Left ventricle myocardium superior (tissue), 1 donor: ENCODE results near the gene PCBP1. TPM values are rescaled to one million over a fixed set of nuclear protein-coding genes. Genes with fewer than 3 reads are reported as not detected.
"Not testable (repeated sequence)": the region's sequence is repeated elsewhere in the genome, so short reads cannot be mapped to it uniquely, and the experiment has no call there.

Source experiments
- ATAC-seq: fragments of 200-7000 bp; cut with Tn5 transposase; one replicate; pipeline ENCODE4 v1.9.1; 2020; ENCODE audit warnings: mild to moderate bottlenecking, moderate library complexity
- DNase-seq: peaks from one replicate; pipeline ENCODE4 v3.0.0-alpha.2; 2020
- intact Hi-C: fragments of 100-400 bp; cut with micrococcal nuclease; formaldehyde crosslinking; loops from one replicate; pipeline ENCODE4 v1.11.0; 2022
- total RNA-seq: library from RNA; stranded (reverse); fragmentation: NEBNext Ultra II Directional; extraction: Animal tissue kit (Norgen Biotek cat#: 25700); gene quantifications from one replicate; pipeline ENCODE4 v1.2.1, GENCODE V29; 2021
- donor health status: DM: no; HTN: yes; CAD: no; lungs with severe emphysema.

Gene PCBP1
- total RNA-seq, 1 donor from 2014 or later = 211 TPM

DNA sequence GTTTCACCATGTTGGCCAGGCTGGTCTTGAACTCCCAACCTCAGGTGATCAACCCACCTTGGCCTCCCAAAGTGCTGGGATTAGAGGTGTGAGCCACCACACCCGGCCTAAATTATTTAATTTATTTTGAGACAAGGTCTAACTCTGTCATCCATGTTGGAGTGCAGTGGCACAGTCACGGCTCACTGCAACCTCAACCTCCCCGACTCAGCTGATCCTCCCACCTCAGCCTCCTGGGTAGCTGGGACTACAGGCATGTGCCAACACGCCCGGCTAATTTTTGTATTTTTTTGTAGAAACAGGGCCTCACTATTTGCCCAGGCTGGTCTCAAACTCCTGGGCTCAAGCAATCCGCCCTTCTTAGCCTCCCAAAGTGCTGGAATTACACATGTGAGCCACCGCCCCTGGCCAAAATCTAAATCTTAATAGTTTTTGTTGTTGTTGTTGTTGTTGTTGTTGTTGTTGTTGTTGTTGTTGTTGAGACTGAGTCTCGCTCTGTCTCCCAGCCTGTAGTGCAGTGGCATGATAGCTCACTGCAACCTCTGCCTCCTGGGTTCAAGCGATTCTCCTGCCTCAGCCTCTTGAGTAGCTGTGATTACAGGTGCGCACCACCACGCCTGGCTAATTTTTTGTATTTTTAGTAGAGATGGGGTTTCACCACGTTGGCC lies 5.4 kb downstream of the PCBP1 start:
- intact Hi-C loops, DNase-seq, ATAC-seq: not testable (repeated sequence)

GRCh38 chr2:70094171-70094977 lies 7.1 kb downstream of the PCBP1 start:
- no peak for DNase-seq
- peak; percentile 4 for ATAC-seq
- intact Hi-C loops = no loop called here

DNA sequence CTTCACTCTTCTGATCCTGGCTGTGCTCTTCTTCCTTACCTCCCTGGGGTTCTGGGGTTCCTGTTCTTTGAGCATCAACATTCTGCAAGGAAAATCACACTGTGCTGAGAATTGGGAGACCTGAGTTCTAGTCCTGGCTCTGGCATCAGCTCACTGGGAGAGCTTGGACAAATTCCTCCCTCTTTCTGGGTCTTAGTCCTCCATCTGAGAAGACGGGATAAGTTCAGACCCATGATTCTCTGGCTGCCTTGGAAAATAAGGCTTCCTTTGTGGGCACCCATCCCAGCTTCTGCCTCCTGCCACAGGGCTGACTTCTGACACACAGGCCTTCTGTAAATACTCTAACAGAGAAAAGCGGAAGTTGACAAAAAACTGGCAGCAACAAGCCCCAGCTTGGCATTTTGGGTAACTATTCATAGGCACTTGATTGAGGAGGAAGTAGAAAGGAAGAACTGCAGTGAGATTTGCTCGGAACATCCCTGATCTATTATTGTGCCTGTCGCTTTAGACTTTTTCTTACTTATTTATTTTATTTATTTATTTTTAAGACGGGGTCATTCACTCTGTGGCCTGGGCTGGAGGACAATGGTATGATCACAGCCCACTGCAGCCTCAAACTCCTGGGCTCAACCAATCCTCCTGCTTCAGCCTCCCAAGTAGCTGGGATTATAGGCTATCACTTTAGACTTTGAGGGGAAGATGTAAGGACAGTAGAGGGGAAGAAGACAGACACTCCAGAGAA lies 7.9 kb downstream of the PCBP1 start:
- intact Hi-C loops = no loop called here
- DNase-seq (peak; percentile 42), ATAC-seq (peak; percentile 84)

DNA sequence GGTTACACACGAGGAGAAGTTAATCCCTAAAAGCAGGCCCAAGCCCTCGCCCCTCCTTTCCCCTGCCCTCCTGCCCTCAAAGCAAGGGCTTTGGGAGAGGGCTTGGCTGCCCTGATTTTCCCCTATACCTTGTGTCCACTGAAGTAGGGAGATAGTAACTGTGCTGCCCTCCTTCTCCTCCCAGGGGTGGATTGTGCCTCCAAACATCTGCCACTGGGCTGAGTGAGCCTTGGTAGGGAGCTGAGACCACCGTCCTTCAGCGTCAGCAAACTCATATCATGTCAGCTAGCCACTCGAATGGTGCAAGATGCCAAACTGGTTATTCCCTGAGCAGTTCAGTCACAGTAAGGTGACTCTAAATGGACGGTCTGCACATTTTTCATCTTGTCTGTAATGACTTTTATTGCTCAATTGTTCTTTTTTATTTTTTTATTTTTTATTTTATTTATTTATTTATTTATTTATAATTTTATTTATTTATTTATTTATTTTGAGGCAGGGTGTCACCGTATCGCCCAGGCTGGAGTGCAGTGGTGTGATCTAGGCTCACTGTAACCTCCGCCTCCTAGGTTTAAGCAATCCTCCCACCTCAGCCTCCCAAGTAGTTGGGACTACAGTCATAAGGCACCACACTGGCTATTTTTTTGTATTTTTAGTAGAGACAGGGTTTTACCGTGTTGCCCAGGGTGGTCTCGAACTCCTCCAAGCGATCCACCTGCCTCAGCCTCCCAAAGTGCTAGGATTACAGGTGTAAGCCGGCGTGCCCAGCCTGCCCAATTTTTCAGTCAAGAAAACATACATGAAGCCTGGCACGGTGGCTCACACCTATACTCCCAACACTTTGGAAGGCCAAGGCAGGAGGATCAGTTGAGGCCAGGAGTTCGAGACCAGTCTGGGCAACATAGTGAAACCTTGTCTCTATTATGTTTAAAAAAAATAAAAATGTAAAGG lies 8.7 kb downstream of the PCBP1 start:
- DNase-seq (no peak), ATAC-seq (peak; percentile 6)
- intact Hi-C loops = no loop called here

GRCh38 chr2:70098032-70098431 lies 10.8 kb downstream of the PCBP1 start:
- no peak for ATAC-seq
- intact Hi-C loops = no loop called here

DNA sequence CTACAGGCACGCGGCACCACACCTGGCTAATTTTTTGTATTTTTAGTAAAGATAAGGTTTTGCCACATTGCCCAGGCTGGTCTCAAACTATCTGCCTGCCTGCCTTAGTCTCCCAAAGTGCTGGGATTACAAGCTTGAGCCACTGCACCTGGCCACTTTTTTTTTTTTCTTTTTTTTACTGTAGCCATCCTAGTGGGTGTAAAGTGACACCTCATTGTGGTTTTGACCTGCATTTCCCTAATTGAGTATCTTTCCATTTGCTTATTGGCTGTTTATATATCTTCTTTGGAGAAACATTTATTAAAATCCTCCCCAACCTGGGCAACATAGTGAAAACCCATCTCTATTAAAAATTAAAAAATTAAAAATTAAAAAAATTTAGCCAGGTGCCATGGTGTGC lies 12.0 kb downstream of the PCBP1 start:
- intact Hi-C loops = no loop called here
- DNase-seq (no peak), ATAC-seq (no peak)

More at GRCh38 chr2:70098032-70098431, 10.8 kb downstream of the PCBP1 start:
- no peak for DNase-seq

DNA sequence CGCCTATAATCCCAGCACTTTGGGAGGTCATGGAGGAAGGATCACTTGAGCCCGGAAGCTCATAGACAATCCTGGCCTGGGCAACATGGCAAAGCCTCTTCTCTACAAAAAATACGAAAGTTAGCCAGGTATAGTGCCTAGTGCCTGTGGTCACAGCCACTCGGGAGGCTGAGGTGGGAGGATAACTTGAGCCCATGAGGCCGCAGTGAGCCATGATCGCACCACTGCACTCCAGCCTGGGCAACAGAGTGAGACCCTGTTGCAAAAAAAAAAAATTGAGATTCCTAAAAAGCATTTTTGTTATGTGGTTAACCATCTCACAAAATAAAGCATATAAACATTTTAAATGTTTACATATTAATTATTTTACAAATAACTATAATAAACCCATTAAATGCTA lies 13.9 kb downstream of the PCBP1 start:
- intact Hi-C loops = no loop called here
- DNase-seq (no peak), ATAC-seq (no peak)

DNA sequence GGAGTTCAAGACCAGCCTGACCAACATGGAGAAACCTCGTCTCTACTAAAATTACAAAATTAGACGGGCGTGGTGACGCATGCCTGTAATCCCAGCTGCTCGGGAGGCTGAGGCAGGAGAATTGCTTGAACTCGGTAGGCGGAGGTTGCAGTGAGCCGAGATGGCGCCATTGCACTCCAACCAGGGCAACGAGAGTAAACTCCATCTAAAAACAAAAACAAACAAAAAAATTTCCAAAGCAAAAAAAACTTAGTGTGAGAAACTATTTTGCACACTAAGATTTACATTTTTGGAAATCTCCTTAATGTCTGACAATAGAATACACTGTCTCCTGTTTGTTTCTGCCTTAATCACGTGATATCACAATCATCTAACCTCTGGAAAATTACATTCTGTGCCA lies 14.4 kb downstream of the PCBP1 start:
- DNase-seq, intact Hi-C loops, ATAC-seq: not testable (repeated sequence)

DNA sequence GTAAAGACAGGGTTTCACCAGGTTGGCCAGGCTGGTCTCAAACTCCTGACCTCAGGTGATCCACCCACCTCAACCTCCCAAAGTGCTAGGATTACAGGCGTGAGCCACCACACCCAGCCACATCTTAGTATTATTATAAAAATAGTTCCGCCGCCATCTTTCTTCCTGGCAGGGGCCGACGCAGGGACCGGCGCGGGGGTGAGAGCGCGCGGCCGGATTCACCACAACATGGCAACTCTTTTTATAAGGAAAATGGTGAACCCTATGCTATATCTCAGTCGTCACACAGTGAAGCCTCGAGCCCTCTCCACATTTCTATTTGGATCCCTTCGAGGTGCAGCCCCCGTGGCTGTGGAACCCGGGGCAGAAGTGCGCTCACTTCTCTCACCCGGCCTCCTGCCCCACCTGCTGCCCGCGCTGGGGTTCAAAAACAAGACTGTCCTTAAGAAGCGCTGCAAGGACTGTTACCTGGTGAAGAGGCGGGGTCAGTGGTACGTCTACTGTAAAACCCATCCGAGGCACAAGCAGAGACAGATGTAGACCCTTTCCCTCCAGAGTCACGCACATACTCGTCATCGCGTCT lies 15.1 kb downstream of the PCBP1 start:
- intact Hi-C loops, DNase-seq, ATAC-seq: not testable (repeated sequence)

- intact Hi-C loops = no loop called here
- no peak for ATAC-seq
- DNase-seq = no peak
These were observed 16.3 kb downstream of the PCBP1 start for GRCh38 chr2:70103531-70104061.

DNA sequence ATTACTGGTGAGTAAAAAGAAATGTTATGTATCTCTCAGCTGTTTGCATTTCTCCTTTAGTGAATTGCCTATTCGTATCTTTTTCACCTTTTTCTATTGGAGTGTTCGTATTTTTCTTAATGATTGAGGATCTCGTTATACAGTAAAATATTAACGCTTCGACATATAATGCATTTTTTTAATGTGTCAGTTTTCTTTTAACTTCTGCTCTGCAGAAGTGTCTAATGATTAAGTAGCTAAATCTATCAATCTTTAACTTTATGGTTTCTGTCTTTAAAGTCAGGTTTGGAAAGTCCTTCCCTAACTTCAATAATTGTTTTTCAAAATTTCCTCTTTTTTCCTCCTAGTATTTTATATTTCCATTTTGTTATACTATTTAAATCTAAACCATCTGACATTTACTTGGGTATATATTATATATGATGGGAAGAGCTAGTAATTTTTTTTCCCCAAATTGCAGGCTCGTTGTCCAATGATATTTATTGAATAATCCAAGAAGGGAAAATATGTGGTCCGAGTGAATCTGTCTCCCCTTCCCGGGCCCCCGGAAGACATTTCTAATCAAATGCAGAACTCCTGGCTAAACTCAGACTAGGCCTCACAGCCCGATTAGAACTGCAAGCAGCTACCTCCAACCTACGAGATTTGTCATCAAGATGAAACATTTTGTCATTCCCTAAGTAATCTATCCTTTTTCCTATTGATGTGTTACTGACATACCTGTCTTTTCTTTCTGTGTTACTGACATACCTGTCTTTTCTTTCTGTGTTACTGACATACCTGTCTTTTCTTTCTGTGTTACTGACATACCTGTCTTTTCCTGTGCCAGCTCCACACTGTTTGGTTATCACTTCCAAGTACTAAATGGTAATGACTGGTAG lies 17.2 kb downstream of the PCBP1 start:
- peak; percentile 36 for ATAC-seq
- peak; percentile 38 for DNase-seq
- intact Hi-C loops = no loop called here

GRCh38 chr2:70106138-70106537 lies 18.9 kb downstream of the PCBP1 start:
- intact Hi-C loops, ATAC-seq: not testable (repeated sequence)

GRCh38 chr2:70110397-70110796 lies 23.1 kb downstream of the PCBP1 start:
- intact Hi-C loops, ATAC-seq, DNase-seq: not testable (repeated sequence)

More at GRCh38 chr2:70106138-70106537, 18.9 kb downstream of the PCBP1 start:
- not testable (repeated sequence) for DNase-seq

- DNase-seq = no peak
- intact Hi-C loops = no loop called here
- ATAC-seq = no peak
These were observed 24.7 kb downstream of the PCBP1 start for GRCh38 chr2:70111752-70112591.

DNA sequence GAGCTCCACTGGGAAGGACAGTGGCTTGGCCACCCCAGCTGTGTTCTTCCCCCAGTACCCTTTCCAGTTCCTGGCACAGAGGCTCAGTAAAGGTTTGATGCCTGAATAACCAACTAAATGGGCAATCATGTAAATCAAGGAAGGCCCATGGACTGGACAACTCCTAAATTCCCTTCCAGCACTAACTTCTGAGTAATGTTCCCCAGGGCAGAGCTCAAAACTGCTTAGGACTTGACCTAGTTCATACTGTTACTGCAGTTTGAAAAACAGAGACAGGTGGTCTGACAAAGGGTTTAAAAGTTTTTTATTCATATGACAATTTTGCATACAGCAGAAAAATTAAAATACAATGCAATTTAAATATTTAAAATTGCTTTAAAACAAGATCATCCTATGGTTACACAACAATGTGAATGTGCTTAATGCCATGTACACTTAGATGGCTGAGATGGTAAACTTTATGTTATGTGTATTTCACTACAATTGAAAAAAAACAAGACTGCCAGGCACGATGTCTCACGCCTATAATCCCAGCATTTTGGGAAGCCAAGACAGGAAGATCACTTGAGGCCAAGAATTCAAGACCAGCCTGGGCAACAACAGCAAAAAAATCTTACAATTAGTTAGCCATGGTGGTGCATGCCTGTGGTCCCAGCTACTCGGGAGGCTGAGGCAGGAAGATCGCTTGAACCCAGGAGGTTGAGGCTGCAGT lies 26.2 kb downstream of the PCBP1 start:
- intact Hi-C loops = no loop called here
- ATAC-seq = no peak

More for the DNA sequence above, 26.2 kb downstream of the PCBP1 start:
- no peak for DNase-seq
